ENCODE results near the gene ELK4. TPM values are rescaled to one million over a fixed set of nuclear protein-coding genes. Genes with fewer than 3 reads are reported as not detected.
A peak's percentile ranks its signal among the peaks of the same experiment; 100 is the strongest.

The ELK4 gene
- total and polyA plus RNA-seq, 2 of the 13 experiments (the other 11 are each of a cell fraction or from before 2014, with no cell fraction given), result 8.3 to 13.1 TPM

GRCh38 chr1:205631768-205632668, at the start of gene ELK4 (continued):
- TF ChIP-seq ZNF503 (CRISPR knock-in tag; IDR thresholded peaks at IDR 0.05), result peak; percentile 43; the same call in 1 of the 2 replicates
- TF ChIP-seq HNRNPLL (IDR thresholded peaks at IDR 0.05; ENCODE audit: low read depth, low read length, poor library complexity, severe bottlenecking), result peak; percentile 55
- TF ChIP-seq ELF3 (CRISPR knock-in tag; IDR thresholded peaks at IDR 0.05), result peak; percentile 71
- TF ChIP-seq THAP11 (CRISPR knock-in tag; IDR thresholded peaks at IDR 0.05), result peak; percentile 89
- peak; percentile 74 for TF ChIP-seq PHF20 (CRISPR knock-in tag; IDR thresholded peaks at IDR 0.05)
- TF ChIP-seq ZNF441 (CRISPR knock-in tag; IDR thresholded peaks at IDR 0.05; ENCODE audit: borderline replicate concordance), result peak; percentile 90
- TF ChIP-seq SP1 (IDR thresholded peaks at IDR 0.05), result no peak
- TF ChIP-seq SP1 (CRISPR knock-in tag; IDR thresholded peaks at IDR 0.05), result peak; percentile 90
- TF ChIP-seq ZNF468 (CRISPR knock-in tag; IDR thresholded peaks at IDR 0.05), result no peak
- TF ChIP-seq ZNF782 (CRISPR knock-in tag; IDR thresholded peaks at IDR 0.05; ENCODE audit: borderline replicate concordance), result peak; percentile 82; the same call in 1 of the 2 replicates
- TF ChIP-seq HHEX (CRISPR knock-in tag; IDR thresholded peaks at IDR 0.05), result no peak
- no peak for TF ChIP-seq SYNCRIP (IDR thresholded peaks at IDR 0.05; ENCODE audit: insufficient read depth, low read depth, low read length)
- no peak for TF ChIP-seq DPF2 (CRISPR knock-in tag; IDR thresholded peaks at IDR 0.05; ENCODE audit: borderline replicate concordance, low read depth)
- no peak for TF ChIP-seq HOMEZ (CRISPR knock-in tag; IDR thresholded peaks at IDR 0.05; ENCODE audit: low read depth)
- TF ChIP-seq ZNF12 (CRISPR knock-in tag; IDR thresholded peaks at IDR 0.05), result no peak
- TF ChIP-seq SIX4 (CRISPR knock-in tag; IDR thresholded peaks at IDR 0.05), result peak; percentile 79; the same call in 1 of the 2 replicates
- TF ChIP-seq ZNF598 (CRISPR knock-in tag; IDR thresholded peaks at IDR 0.05; ENCODE audit: borderline replicate concordance), result no peak; the same call in 1 of the 2 replicates
- peak; percentile 32 for TF ChIP-seq DBP (CRISPR knock-in tag; IDR thresholded peaks at IDR 0.05; ENCODE audit: not compliant biosample characterization)
- no peak for TF ChIP-seq ZNF660 (CRISPR knock-in tag; IDR thresholded peaks at IDR 0.05; ENCODE audit: borderline replicate concordance, low read depth)
- TF ChIP-seq IRF2 (CRISPR knock-in tag; IDR thresholded peaks at IDR 0.05), result peak; percentile 78
- TF ChIP-seq TBX2 (CRISPR knock-in tag; IDR thresholded peaks at IDR 0.05; ENCODE audit: borderline replicate concordance), result peak; percentile 76
- TF ChIP-seq BORCS8-MEF2B (CRISPR knock-in tag; IDR thresholded peaks at IDR 0.05), result peak; percentile 89; the same call in 1 of the 2 replicates
- TF ChIP-seq MNT (IDR thresholded peaks at IDR 0.05), result no peak
